Activated T-cell treated with anti-CD3 and anti-CD28 coated beads, Interleukin-2, amount 50 U/mL, for 48 hours (primary cell): ENCODE data around the gene AQP2.

ENCODE experiments used
- DNase-seq, 2 experiments: peaks; one replicate each; pipeline ENCODE4 v3.0.0-alpha.2; 2020

AQP2 gene

DNA sequence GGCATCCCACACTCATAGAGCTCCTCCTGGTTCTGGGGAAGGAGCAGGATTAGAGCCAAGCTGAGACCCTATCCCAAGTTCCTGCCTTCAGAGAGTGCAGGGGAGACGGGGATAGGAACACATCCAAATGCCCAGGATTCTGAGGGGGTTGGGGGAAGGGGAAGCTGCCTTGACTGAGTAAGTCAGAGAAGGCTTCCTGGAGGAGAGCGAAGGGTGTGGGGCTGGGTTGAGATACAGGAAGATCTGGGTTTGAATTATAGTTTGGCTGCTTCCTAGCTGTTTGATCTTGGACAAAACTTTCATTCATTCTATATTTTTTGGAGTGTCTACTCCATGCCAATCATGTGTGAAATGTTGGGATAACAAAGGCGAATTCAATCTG, 8.0 kb upstream of the AQP2 start:
- DNase-seq, result no peak

DNA sequence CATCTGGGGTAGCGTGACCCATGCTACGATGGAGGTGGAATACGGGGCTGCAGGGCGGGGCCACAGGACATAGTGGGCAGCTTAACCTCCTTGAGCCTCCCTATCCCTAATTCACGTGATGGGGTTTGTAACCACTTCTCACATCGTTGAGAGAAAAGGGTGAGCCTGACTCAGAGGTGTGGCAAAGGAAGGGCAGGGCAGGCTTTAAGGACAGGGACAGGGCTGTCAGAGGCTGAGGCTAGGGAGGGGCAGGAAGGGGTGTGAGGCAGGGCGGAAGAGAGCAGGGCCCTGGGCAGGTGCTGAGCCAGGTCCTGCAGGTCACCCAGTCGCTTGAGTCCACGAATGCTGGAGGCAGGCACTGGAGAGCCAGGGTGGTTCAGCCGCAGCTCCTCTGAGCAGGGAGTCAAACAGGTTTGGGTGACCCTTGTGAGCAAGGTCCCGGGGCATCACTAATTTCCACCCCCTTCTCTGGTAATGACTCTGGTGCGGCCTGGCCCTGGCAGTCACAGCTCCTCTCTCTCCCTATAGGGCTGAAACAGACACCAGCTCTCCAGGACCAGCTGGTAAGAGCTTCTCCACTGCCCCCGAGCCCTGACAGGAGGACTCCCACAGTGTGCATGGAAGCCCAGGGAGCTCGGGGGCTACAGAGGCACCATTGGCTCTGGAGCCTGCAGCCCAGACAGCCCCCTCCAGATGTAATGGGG, 7.5 kb upstream of the AQP2 start:
- DNase-seq, result no peak

DNA sequence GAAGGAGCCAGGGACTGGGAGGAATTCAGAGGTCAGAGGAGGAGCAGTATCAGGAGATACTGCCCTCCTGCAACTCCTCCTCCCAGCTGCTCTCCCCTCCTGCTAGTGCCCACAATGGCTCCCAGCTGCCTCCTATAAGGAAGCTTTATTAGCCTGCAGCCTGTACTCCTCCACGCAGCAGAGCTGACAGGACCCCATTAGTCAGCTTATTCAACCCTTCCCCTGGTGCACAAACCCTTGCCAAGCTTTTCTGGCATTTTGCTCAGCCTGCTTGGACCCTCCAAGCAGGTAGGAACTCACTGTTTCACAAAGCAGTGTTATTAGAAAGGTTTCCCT, 6.9 kb upstream of the AQP2 start:
- DNase-seq, result no peak

DNA sequence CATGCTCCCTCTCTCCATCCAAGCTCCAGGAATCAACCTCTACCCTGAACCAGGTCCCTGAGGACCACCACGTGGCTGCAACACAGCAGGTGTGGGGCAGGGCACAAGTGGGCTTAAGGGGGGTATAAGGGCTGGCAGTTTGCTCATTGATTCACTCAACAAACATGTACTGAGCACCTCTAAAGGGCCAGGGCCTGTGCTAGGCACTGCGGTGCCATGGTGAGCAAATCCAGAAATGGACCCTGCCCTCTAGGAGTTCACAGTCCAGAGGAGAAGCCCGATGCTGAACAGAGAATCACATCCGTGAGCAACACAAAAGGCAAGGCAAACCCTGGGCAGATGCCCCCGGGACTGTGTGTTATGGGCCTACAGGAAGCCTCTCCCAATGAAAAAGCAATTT, 6.5 kb upstream of the AQP2 start:
- DNase-seq, result no peak

DNA sequence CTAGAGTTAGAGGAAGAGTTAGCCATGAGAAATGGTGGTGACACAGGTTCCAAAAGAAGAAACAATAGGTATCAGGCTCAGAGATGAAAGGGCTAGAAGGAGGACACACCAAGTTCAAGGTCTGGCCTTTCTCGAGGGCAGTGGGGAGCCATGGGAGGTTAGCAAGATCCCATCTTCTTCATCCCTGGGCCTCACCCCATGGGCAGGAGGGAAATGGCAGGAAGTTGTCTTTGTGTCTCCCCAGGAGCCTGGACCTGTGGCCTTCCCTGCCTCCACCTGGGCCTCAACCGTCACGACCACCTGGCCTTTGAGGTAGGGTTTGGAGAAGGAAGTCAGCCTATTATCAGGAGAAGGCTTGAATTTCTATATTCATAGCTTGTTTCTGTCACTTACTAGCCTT, 5.8 kb upstream of the AQP2 start:
- no peak for DNase-seq

DNA sequence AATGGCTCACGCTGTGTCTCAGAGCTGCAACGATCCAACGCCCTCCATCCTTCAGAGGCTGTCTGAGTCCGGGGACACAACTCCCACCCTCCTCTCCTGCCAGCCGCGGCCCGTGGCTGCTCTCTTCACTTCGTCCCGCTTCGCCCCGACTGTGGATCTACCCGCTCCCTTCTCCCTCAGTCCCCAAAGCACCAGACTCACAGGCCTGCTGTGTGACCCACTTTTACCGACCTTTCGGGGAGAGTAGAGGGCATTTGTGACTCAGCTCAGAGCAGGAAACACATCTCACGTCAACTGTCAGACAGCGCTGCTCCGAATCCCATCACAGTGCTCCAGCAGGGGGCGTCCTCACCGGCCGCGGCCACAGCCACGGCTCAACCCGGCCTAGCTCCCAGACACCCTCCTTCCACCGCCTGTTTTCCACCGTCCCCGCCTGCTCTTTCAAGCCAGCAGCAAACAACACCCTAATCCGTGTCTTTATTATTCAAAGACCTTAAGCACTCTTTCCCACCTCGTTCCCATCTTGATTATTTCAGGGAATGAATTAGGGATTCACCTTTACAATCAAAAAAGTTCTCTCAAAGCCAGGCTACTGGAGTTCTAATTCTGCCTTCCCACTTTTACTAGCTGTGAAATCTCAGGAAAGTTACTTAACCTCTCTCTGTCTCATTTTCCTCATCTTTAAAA, 5.0 kb upstream of the AQP2 start:
- peak; percentile 91 to 95 for DNase-seq

DNA sequence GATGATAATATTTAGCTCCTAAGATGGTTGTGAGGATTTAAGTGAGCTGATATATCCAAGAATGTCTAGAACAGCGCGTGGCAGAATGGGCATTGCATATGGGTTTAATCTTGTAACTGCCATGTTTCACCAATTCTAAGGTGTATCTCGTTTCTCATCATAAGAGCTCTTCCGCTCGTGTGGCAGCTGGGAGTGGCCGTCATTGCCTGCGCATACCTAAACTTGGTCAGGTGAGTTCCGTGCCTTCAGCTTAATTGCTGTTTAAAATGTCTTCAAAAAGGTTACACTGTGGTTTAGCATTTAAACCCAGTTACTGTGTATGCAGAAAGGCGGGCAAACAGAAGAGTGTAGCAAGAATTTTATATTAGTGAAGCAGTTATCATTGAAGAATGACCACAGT, 4.5 kb upstream of the AQP2 start:
- no peak for DNase-seq

DNA sequence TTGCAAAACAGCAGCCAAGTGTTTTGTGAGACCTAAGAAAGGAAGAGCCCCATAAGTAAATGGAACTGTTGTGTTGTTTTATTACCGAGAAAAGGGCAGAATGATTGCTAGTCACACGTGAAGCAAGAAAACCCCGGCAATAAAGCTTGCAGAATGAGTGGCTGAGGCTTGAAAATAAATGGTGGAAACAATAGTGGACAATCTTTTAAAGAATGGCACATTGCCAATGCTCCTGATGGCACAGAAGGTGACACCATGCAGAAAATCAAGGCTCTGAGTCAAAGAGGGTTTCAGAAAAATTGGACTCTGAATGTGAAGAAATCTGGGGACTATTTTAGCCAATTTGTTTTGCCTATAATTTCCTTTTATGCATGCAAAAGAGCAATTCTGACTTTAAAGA, 4.0 kb upstream of the AQP2 start:
- DNase-seq, result no peak

DNA sequence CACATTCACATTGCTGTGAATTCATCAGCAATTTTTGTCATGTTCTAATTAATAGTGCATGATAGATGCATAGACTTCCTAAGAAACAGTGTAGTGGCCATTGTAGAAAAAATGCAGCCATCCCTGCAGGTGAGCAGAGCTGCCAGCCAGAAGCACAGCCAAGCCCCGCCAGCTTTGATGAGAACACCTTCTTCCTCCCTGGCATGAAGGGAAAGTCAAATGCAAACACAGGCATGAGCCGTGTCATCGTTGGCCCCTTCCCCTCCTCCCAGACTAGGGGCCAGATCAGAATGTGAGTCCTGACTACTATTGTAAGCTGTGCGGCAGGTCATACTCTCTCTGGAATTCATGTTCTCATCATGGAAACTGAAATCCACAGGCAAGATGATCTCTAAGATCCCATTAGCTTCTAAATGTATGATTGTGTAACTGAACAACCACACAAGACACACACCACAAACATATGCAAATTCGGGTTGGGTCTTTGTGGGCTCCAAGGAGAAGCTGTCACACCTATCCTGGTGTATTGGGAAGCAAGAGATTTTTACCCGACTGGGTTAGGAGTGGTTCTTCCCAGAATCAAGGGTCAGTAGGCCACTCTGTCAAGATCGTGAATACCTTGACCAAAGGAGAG, 2.8 kb upstream of the AQP2 start:
- DNase-seq, result no peak

DNA sequence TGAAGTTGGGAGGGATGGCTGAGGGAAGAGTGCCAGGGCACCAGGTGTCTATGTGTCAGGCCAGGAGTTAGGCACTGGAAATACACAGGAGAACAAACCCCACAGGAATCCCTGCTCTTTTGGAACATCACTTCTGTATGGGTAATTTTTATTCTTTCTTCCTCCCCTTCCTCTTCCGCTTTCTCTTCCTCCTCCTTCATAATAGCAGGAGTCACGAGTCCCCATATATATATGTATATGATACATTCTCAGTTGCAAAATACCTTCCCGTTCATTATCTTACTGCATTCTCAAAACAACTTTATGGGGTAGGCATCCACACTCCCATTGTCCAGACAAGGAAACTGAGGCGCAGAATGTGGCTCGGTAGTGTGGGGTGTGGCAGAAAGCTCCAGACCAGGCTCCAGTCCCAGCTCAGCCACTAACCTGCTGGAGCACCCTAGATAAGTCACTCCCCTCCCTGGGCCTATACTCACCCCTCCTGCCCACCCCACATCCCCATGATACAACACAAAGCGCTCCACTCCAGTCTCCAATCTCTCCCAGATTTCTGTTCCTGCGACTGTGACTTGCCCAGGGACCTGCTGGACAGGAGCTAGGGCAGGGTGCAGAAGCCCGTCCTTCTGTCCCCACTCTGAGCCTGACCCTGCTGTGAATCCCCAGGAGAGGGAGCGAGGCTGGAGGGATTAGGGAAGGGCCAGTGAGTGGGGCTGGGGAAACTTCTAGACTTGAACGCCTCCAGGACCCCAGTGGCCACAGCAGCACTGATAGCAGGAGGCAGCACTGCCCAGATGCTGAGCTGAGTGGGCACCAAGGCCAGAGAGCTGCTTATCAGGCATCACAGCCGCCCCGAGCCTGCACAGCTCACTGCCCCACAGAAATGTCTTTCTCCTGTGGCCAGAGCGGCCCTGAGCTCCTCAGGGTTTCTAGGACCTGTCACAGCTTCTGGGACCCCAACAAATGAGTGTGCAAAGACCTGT, 1.4 kb upstream of the AQP2 start:
- DNase-seq, result no peak

DNA sequence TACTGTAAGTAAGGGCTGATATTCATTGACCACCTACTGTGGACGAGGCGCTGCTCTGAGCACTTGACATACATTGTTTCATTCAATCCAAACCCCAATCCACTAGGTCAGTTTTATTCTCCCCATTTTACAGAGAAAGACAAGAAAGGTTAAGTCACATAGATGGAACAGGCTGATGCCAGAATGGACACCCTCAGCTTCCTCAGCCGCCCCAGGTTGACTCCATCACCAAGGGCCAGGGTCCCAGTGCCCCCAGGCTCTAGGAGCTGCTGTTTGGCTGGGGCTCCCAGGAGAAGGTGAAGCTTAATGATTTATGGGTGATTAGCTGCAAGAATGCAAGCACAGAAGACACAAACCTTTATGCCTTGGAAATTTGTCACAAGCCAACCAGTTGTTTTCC, 671 bp upstream of the AQP2 start:
- no peak for DNase-seq

DNA sequence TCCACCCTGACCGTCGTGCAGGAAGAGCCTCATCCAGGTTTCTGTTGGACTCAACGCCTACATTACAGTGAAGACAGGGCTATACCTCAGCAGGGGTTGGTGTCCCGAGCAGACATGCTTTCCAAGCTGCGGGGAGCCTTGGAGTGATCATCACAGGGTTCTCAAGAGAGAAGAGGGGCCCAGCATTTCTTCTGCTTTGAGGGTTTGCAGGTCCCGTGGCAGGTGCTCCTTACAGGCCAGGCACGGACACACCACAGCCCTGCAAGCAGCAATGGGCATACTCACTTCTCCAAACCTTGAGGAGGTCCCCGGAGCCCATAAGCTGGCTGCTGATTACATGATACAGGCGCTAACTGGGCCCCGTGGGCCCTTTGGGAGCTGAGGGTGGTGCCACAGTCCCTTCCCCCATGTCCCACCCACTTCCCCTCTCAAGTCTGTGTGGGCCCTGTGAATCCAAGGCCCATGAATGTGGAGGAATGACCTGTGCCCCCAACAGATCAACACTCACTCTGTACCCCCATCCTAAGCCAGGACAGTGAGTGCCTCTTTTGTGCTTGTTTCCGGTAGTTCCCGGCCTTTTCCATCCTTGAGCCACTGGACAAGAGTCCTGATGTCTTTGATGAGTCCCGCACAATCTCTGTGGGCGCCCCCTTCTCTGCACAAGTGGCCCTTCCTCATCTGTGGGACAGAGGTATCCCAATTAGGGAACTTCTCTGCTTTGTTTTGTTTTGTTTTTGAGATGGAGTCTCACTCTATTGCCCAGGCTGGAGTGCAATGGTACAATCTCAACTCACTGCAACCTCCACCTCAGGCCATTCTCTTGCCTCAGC, 1.1 kb downstream of the AQP2 start:
- DNase-seq, result no peak

DNA sequence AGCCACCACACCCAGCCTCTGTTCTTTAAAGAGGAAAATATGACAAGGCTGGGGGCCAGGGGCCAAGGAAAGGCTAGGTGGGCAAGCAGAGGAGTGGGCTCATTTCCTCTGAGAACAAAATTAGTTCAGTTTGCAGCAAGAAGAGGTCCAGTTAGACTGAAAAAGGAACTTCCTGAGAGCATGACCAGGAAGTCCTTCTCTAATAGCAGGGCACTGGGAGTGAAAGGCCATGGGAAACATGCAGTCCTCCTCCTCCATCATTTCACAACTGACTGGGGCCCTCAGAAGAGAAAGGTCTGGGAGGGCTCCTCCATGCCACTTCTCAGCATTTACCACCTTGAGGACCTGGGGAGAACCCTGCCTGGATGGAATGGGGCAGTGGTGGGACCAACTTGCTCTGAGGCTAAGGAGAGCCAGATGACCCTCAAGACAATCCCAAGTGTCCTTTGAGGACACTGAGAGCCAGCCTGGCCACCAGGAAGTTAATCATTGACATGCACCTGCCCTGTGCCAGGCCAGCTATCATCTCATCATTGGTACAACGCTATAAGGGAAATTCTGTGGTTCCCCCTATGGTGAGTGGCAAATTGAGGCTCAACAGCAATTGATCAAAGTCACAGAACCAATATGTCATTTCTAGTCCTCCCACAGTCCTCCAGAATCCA, 2.0 kb downstream of the AQP2 start:
- DNase-seq, result no peak

DNA sequence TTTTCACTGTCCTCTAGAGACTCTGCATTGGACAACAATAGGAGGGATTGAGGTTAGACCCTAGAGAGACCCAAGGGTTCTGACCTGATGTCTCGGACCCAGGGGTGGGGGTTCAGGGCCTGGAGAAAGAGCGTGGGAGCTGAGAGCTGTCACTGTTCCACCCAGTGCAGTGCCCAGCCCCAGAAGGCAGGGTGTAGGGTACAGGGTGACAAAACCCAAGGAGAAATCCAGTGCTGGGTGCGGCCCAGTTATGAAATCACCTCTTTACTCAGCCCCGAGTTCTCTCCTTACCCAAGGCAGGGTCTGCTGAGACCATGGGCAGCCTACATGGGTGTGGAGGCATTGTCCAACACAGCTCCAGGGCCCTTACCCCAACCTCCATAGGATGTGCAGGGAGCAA, 2.6 kb downstream of the AQP2 start:
- no peak for DNase-seq

DNA sequence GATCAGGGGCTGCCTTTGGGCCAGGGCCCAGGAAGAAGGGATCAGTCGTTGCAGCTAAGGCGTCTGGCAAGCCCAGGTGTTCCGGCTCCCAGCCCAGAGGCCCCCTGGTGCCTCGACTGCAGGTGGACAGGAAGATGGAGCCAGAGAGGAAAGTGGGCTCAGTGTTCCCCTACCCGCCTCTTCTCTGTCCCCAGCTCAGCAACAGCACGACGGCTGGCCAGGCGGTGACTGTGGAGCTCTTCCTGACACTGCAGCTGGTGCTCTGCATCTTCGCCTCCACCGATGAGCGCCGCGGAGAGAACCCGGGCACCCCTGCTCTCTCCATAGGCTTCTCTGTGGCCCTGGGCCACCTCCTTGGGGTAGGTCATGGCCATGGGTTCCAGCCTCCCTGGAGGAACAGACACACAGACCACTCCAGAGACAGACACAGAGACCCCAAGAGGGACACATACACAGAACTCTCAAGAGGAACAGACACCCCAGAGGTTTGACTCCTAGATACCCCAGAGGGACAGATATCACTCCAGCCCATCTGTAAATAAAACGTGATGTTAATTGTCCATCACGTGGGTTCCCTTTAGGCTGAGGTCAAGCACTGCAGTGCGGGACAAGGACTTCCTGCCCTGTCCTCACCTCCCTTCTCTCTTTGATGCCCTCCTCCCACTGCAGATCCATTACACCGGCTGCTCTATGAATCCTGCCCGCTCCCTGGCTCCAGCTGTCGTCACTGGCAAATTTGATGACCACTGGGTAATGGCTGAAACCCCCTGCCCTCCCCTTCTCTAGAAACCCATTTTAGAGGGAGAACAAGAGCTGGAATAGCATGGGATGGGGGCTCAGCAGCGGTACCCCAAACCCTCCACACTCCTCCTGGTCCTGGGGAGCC, 3.7 kb downstream of the AQP2 start:
- DNase-seq, result no peak

DNA sequence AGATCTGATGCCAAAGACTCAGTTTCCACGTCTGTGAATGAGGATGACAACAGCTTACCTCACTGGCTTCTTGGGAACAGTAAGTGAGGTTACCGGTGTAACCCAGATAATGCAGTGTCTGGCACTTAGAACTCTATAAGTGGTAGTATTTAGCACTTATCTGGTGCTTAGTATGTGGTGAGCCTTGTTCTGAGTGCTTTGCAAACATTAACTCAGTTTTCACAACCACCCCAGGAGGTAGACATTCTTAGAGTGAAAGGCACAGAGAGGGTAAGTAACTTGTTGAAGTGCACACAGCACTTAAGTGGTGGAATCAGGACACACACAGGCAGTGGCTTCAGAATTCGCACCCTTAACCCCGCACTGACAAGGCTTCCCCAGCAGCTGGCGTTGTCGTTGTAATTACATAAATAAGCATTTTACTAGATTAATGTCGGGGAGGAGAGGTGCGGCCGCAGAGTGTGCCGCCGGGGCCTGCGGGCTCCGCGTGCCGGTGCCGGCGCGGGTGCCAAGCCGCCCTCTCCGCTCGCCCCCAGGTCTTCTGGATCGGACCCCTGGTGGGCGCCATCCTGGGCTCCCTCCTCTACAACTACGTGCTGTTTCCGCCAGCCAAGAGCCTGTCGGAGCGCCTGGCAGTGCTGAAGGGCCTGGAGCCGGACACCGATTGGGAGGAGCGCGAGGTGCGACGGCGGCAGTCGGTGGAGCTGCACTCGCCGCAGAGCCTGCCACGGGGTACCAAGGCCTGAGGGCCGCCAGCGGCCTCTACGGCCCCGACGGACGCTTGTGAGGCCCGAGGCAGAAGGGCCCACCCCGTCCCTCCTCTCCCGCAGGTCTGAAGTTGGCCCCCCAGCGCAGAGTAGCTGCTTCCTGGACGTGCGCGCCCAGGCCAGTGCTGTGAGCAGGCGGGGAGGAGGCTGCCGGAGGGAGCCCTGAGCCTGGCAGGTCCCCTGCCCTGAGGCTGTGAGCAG, 4.6 kb downstream of the AQP2 start:
- DNase-seq, result no peak

DNA sequence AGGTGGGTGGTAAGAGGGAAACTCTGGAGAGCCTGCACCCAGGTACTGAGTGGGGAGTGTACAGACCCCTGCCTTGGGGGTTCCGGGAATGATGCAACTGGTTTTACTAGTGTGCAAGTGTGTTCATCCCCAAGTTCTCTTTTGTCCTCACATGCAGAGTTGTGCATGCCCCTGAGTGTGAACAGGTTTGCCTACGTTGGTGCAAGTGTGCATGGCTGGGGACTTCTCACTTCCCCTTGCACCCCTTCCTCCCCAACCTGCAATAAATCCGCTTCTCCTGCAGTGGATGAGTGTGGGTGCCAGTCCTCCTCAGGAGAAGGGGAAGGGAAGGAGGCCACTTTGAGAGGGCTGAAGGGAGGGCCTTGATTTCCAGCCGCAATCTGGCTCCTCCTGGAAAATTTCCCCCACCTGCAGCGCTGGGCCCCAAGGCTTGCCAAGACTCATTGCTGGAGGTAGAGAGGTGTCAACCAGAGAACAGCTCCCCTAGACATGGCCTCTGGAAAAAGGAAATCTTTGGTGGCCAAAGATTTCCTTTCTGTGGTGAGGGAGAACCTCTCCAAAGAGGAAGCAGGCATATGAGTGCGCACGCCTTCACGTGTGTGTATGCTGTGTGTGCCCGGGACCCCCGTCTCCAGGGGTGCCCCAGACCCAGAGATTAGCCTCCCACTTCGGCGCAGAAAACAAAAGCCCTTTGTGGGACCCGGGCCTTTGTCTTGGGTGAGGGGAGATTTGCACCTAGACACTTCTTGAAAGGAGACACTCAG, 5.5 kb downstream of the AQP2 start:
- no peak for DNase-seq

DNA sequence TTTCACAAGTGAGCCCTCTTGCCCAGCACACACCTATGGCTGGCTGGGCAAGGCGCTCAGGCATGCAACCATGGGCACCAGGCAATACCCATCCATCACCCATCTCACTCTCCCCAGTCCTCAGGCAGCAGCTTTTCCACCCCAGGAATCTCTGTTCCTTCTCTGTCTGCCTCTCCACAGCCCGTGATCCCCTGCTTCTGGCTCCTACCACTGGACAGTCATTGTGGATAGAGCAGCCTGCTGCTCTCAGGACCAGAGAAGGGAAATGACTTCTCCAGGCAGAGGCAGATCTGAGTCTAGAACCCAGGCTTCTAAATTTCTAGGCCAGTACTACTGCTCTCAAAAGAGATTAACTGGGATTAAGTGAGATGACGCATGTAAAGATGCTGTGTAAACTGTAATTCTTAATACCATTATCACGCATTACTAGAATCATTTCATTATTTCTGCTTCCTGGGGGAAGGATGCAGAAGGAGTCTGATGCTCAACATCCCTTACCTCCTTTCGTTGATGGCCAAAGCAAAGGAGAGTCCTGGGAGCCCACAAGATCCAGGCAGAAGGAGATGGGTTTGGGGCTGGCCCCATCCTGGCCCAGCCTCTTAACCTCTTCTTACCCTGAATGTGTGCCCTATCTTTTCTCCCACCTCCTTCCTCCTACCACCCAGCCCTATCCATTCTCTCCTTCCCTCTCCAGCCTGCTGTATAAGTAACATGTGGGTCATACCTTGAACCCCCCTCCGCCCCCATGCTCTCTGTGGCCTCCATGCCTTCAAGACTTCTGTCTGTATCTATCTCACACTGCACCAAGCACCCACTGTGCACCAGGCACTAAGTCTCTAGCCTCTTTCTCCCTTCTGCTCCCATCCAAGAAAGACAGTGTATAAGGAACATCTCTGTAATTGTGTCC, 6.4 kb downstream of the AQP2 start:
- DNase-seq, result no peak
